A673 (cell line): ENCODE measurements around the gene LDB2. TPM values are rescaled to one million over a fixed set of nuclear protein-coding genes. Genes with fewer than 3 reads are reported as not detected.

Source experiments
- BruUV-seq: library from RNA; stranded (reverse); fragments of 400-500 nt; replicated peaks from 2 replicates; lab custom pipeline; 2021; lab: Mats Ljungman, UMichigan
- CTCF ChIA-PET: fragments of 300-600 bp; sonication (Branson Sonifier 250); formaldehyde crosslinking; loops from one replicate; lab custom pipeline; 2022; ENCODE audit warnings: antibody characterized with exemption; lab: Charles Lee
- POLR2A ChIA-PET: fragments of 300-600 bp; sonication (Branson Sonifier 250); formaldehyde crosslinking; loops from one replicate; lab custom pipeline; 2022; ENCODE audit warnings: antibody characterized with exemption; ENCODE audit not compliant: low non-redundant PET; lab: Charles Lee
- DNase-seq: peaks from one replicate; pipeline ENCODE4 v3.0.0-alpha.2; 2015; ENCODE audit warnings: low spot score
- H3K27ac ChIP-seq: fragments of 200-600 bp; sonication (generic); 2 replicates; pipeline ENCODE4 v1.5.1; 2016; ENCODE audit warnings: mixed run types, low read depth, mild to moderate bottlenecking, mixed read lengths, antibody characterized with exemption, low read length; ENCODE audit not compliant: poor library complexity, severe bottlenecking
- H3K27me3 ChIP-seq: fragments of 200-600 bp; sonication (generic); replicated peaks from 2 replicates; pipeline ENCODE4 v1.6.1; 2017; ENCODE audit warnings: mixed run types, low read depth, mild to moderate bottlenecking, mixed read lengths, antibody characterized with exemption, low read length; ENCODE audit not compliant: insufficient read depth, poor library complexity
- H3K36me3 ChIP-seq: fragments of 200-600 bp; sonication (generic); 2 replicates; pipeline ENCODE4 v1.6.1; 2016; ENCODE audit warnings: mixed run types, mild to moderate bottlenecking, mixed read lengths, antibody characterized with exemption, low read length; ENCODE audit not compliant: insufficient read depth, poor library complexity, severe bottlenecking
- H3K4me1 ChIP-seq: fragments of 200-600 bp; sonication (generic); 2 replicates; pipeline ENCODE4 v1.6.1; 2017; ENCODE audit warnings: mixed run types, mild to moderate bottlenecking, mixed read lengths, antibody characterized with exemption, low read length; ENCODE audit not compliant: insufficient read depth, poor library complexity, severe bottlenecking
- H3K4me3 ChIP-seq: fragments of 200-600 bp; sonication (generic); 2 replicates; pipeline ENCODE4 v1.5.1; 2016; ENCODE audit warnings: low read depth, mixed run types, mild to moderate bottlenecking, mixed read lengths, low read length; ENCODE audit not compliant: poor library complexity, severe bottlenecking
- H3K9me3 ChIP-seq: fragments of 200-600 bp; sonication (generic); 2 replicates; pipeline ENCODE4 v1.6.1; 2016; ENCODE audit warnings: mixed run types, low read depth, mild to moderate bottlenecking, mixed read lengths, antibody characterized with exemption, low read length; ENCODE audit not compliant: poor library complexity, severe bottlenecking
- CTCF ChIP-seq: fragments of 300-800, 200-600 bp; sonication (generic); conservative IDR thresholded peaks from 2 replicates; pipeline ENCODE4 v1.5.1; 2017; ENCODE audit warnings: low read depth, mild to moderate bottlenecking, antibody characterized with exemption, low read length, moderate library complexity, mixed read lengths
- EZH2 ChIP-seq: fragments of 200-600 bp; sonication (generic); IDR thresholded peaks from 2 replicates; pipeline ENCODE4 v1.6.1; 2017; ENCODE audit warnings: borderline replicate concordance, low read depth, mild to moderate bottlenecking, mixed read lengths, antibody characterized with exemption, low read length; ENCODE audit not compliant: poor library complexity, severe bottlenecking
- intact Hi-C: fragments of 100-400 bp; cut with micrococcal nuclease; formaldehyde crosslinking; loops from one replicate; pipeline ENCODE4 v1.10.0; 2022; ENCODE audit not compliant: unreplicated experiment
- total RNA-seq: library from RNA; stranded (reverse); gene quantifications from 2 replicates; pipeline ENCODE4 v1.2.3, GENCODE V29; 2021

Gene LDB2
- total RNA-seq, 1 experiment from 2014 or later: 47.4 TPM

GRCh38 chr4:16545656-16546055, 352.8 kb downstream of the LDB2 start:
- ChIA-PET POLR2A (no interaction called here), CTCF (no interaction called here)
- no peaks in the 10 kb centered on the region for H3K27me3 ChIP-seq
- H3K27ac ChIP-seq: no peak overlapping the region
- no peaks in the 10 kb centered on the region for H3K4me1 ChIP-seq
- H3K36me3 ChIP-seq: no peaks in the 10 kb centered on the region
- TF ChIP-seq EZH2: no peak
- no peak for TF ChIP-seq CTCF
- no peak for DNase-seq
- no peak overlapping the region for H3K4me3 ChIP-seq
- no peaks in the 10 kb centered on the region for H3K9me3 ChIP-seq
- intact Hi-C loops: no loop called here
- BruUV-seq: no TSS peak

GRCh38 chr4:16544869-16545268, 353.6 kb downstream of the LDB2 start:
- no peak overlapping the region for H3K4me3 ChIP-seq
- H3K27ac ChIP-seq: no peak overlapping the region
- no peaks in the 10 kb centered on the region for H3K27me3 ChIP-seq
- TF ChIP-seq EZH2: no peak
- TF ChIP-seq CTCF: no peak
- BruUV-seq: no TSS peak
- no peaks in the 10 kb centered on the region for H3K36me3 ChIP-seq
- H3K4me1 ChIP-seq: no peaks in the 10 kb centered on the region
- intact Hi-C loops: no loop called here
- ChIA-PET CTCF (no interaction called here), POLR2A (no interaction called here)
- no peaks in the 10 kb centered on the region for H3K9me3 ChIP-seq
- DNase-seq: no peak

- no TSS peak for BruUV-seq
Measured at GRCh38 chr4:16544251-16544721, 354.2 kb downstream of the LDB2 start.

More at GRCh38 chr4:16544251-16544721, 354.2 kb downstream of the LDB2 start:
- no peaks in the 10 kb centered on the region for H3K9me3 ChIP-seq
- TF ChIP-seq EZH2 (no peak), CTCF (no peak)
- no peak overlapping the region for H3K27ac ChIP-seq
- no peak for DNase-seq
- ChIA-PET POLR2A (no interaction called here), CTCF (no interaction called here)
- no peaks in the 10 kb centered on the region for H3K4me1 ChIP-seq
- no peaks in the 10 kb centered on the region for H3K36me3 ChIP-seq
- no peak overlapping the region for H3K4me3 ChIP-seq
- intact Hi-C loops: no loop called here
- no peaks in the 10 kb centered on the region for H3K27me3 ChIP-seq
